Iris pigment epithelial cell (primary cell): Measurements from ENCODE around the gene BCAS3.
"Not testable (repeated sequence)": the region's sequence is repeated elsewhere in the genome, so short reads cannot be mapped to it uniquely, and the experiment has no call there.

Experiments
- DNase-seq: peaks from one replicate; pipeline ENCODE4 v3.0.0-alpha.2; 2011; ENCODE audit warnings: low read depth

Gene BCAS3

GRCh38 chr17:60677308-60678117 lies at the start of gene BCAS3:
Gene BCAS3, plus strand, starts transcription at chr17:60677851.
- peak; percentile 100 for DNase-seq

DNA sequence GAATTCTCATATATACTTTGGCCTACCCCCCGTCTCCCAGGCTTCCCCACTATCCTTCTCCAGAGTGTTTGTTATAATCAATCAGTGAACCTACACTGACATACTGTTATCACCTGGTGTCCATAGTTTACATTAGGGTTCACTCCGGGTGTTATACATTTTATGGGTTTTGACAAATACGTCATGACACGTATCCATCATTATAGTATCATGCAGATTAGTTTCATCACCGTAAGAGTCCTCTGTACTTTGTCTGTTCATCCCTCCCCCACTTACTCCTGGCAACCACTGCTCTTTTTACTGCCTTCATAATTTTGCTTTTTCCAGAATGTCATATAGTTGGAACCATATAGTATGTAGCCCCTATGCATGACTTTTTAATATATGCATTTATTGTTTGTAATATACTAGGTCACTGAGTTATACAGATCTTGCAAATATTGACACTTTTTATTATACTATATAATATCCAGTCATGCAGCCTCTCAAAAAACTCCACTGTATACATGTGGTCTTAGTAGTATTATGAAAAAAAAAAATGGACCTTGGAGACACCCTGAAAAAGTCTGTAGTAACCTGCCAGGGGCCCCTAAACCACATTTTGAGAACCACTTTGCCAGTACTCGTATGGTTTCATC lies 49.3 kb upstream of the BCAS3 start:
- no peak for DNase-seq

- no peak for DNase-seq
These were observed 48.5 kb upstream of the BCAS3 start for GRCh38 chr17:60629120-60629519.

DNA sequence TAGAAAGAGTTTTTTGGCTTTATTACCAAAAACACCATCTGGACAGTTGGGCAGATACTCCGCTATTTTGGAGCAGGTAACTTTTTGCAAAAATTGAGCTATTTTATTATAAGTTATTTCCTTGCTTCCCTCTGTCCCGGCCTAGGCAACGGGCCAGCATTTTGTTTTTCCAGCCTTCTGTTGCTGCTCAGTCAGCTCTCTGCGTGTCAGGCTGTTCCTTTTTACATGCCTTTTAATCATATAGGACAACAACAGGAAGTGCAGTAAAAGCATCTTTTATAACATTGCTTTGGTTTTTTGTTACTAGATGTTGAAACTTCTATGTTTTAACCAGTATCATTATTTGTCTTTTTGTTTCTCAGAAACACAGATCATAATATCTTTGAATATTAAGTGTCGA lies 47.3 kb upstream of the BCAS3 start:
- DNase-seq: peak; percentile 67

DNA sequence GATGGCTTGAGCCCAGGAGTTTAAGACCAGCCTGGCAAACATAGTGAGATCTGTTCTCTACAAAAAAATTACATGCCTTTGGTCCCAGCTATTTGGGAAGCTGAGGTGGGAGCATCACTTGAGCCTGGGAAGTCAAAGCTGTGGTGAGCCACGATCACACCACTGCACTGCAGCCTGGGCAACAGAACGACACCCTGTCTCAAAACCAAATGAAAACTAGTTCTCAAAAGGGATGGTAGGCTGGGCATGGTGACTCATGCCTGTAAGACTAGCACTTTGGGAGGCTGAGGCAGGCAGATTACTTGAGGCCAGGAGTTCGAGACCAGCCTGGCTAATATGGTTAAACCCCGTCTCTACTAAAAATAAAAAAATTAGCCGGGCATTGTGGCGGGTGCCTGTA lies 46.5 kb upstream of the BCAS3 start:
- DNase-seq: peak; percentile 30

- DNase-seq: no peak
These were observed 40.0 kb upstream of the BCAS3 start for GRCh38 chr17:60637683-60638082.

GRCh38 chr17:60639019-60639330 lies 38.7 kb upstream of the BCAS3 start:
- no peak for DNase-seq

DNA sequence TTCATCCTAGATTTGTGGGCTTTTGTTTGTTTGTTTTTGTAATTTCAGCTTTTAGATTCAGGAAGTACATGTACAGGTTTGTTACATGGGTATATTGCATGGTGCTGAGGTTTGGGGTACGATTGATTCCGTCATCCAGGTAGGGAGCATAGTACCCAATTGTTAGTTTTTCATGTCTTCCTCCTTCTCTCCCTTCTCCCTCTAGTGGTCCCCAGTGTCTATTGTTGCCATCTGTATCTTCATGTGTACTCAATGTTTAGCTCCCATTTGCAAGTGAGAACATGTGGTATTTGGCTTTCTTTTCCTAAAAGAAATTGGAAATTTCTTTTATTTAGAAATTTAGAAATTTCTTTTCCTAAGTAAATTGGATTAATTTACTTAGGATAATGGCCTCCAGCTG lies 37.1 kb upstream of the BCAS3 start:
- DNase-seq: peak; percentile 23

DNA sequence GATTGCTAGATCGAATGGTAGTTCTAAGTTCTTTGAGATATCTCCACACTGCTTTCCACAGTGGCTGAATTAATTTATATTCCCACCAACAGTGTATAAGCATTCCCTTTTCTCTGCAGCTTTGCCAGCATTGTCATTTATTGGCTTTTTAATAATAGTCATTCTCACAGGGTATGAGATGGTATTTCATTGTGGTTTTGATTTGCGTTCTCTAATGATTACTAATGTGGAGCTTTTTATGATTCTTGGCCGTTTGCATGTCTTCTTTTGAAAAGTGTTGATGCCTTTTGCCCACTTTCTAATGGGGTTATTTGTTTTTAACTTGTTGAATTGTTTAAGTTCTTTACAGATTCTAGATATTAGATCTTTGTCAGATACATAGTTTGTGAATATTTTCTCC lies 36.5 kb upstream of the BCAS3 start:
- DNase-seq: no peak

DNA sequence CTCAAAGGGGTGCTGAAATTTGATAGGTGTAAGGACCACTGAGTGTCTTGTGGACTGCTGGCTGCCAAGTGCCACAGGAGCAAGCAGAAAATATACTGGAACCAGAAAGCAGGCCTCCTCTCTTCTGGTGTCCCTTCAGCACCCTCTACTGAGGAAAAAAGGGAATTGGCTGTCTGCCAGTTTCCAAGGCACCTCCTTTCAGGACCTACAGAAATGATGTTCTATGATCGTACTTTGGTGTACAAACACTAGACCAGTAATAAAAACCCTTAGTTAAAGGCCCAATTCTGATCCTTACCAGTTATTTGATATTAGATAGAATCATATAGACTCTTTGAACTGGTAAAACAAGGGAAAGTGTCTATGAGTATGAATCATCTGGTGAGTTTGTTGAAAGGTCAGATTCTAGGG lies 35.8 kb upstream of the BCAS3 start:
- DNase-seq: peak; percentile 82

GRCh38 chr17:60645918-60646523 lies 31.6 kb upstream of the BCAS3 start:
- no peak for DNase-seq

GRCh38 chr17:60646701-60647100 lies 30.9 kb upstream of the BCAS3 start:
- DNase-seq: no peak

DNA sequence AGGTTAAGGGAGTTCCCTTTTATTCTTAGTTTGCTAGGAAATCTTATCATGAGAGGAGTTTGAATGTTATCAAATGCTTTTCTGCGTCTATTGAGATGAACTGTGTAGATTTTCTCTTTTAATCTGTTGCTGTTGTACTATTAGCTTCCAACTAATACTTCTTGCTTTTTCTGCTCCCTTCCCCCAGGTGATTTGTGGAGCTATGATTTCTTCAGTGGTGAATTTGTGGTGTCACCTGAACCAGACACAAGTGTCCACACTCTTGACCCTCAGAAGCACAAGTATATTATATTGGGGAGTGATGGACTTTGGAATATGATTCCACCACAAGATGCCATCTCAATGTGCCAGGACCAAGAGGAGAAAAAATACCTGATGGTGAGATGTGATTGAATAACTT lies 29.9 kb upstream of the BCAS3 start:
- no peak for DNase-seq

DNA sequence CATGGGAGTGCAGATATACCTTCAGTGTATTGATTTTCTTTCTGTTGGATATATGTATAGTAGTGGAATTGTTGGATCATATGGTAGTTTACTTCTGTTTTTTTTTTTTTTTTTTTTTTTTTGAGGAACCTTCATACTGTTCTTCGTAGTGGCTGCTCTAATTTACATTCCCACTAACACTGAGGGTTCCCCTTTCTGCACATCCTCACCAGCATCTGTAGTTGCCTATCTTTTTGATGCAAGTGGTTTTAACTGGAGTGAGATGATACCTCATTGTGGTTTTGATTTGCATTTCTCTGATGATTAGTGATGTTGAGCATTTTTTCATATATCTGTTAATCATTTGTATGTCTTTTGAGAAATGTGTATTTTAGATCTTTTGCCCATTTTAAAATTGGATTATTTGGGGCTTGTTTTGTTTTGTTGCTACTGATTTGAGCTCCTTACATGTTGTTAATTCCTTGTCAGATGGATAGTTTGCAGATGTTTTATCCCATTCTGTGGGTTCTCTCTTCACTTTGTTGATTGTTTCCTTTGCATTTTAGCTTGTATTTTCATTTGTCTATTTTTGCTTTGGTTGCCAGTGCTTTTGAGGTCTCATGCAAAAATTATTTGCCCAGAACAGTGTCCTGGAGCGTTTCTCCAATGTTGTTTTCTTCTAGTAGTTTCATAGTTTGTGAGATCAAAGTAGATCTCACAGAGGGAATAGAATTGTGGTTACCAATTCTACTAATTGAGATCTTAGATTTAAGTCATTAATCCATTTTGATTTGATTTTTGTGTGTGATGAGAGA lies 25.0 kb upstream of the BCAS3 start:
- no peak for DNase-seq

DNA sequence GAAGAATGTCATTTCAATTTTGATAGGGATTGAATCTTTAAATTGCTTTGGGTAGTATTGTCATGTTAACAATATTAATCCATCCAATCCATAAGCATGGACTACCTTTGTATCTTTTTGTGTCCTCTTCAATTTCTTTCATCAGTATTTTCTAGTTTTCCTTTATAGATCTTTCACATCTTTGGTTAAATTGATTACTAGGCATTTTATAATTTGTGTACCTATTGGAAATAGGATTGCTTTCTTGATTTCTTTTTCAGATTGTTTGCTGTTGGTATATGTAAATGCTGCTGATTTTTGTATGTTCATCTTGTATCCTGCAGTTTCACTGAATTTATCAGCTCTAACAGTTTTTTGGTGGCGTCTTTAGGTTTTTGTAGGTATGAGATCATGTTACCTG lies 24.1 kb upstream of the BCAS3 start:
- no peak for DNase-seq

DNA sequence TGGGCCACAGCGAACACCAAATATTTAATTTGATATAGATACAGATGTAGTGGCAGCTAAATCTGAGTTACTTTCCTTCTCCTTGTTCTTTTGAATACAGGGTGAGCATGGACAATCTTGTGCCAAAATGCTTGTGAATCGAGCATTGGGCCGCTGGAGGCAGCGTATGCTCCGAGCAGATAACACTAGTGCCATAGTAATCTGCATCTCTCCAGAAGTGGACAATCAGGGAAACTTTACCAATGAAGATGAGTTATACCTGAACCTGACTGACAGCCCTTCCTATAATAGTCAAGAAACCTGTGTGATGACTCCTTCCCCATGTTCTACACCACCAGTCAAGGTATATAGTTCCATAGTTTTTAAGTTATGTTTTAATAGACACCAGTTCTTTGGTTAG lies 21.2 kb upstream of the BCAS3 start:
- no peak for DNase-seq

DNA sequence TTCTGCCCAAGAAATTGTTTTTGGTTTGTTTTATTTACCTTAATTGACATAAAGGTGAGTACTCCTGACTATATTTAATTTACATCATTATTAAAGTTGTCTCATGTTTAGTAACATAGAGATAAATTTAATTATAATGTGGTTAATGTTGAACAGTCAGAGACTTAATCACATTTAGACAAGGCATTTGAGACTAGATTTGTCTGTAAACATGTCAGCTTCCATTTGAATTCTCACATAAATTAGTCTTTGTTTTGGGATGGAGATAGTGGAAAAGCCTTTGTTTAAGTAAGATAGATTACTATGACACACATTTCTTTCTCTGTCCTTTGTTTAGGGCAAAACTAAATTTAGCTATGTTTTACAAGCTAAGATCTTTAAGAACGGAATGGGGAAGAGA lies 18.5 kb upstream of the BCAS3 start:
- DNase-seq: no peak

DNA sequence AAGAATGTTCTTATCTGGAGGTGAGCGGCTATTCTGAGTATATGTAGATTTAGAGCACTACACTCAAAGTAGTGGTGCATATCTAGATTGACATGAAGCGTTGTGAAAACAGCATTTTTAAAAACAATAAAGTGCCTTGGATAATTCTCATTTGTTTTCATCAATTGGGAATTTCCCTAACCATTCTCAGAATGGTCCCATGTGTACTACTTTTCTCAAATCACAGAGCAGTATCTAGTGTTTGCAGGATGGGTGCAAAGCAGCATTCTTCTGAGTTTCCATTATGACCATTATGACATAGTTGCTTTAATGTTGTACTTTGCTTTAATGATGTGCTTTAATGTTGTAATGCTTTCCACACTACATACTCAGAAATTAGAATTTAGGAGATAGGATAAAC lies 16.2 kb upstream of the BCAS3 start:
- DNase-seq: no peak

DNA sequence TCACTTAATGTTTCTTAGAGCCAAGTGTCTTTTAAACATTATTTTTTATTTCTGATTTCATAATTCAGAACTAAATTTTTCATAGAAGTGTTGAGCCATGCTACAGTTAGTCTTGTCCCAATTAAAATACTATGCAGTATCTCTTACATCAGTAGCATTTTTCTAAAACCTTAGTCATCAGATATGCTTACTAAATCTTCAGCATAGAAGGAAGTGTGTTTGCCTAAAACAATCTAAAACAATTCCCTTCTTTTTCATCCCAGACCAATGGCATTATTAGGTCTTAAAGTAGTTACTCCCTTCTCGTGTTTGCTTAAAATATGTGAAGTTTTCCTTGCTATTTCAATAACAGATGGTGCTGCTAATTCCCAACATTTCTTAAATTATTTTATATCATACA lies 13.6 kb upstream of the BCAS3 start:
- peak; percentile 41 for DNase-seq

- no peak for DNase-seq
These were observed 12.0 kb upstream of the BCAS3 start for GRCh38 chr17:60665602-60666001.

DNA sequence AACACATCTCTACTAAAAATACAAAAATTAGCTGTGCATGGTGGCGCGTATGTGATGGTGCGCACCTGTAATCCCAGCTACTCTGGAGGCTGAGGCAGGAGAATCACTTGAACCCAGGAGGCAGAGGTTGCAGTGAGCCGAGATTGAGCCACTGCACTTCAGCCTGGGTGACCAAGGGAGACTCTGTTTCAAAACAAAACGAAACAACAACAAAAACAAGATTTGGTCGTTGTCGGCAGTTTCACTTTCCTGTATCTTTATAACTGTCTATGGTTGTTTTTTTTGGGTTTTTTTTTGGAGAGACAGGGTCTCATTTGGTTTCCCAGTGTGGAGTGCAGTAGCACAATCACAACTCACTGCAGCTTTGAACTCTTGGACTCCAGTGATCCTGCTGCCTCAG lies 8.9 kb upstream of the BCAS3 start:
- not testable (repeated sequence) for DNase-seq

DNA sequence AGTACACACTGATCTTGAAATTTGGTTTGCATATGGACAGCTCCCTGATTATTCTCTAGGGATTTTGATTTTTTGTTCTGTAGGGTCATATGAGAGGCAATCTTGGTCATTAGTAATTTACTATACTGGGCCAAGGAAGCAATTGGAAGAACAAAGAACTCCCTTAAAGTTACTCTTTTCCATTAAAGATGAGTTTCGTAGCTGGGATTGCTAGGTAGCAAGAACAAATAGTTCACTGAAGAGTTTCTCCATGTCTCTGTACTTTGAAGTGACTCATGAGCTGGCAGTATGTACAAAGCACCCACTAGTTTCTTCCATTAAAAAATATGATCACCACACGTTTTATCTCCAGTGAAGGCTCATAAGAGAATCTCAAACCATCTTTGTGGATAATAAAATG lies 6.2 kb upstream of the BCAS3 start:
- DNase-seq: peak; percentile 20

- not testable (repeated sequence) for DNase-seq
These were observed 3.0 kb upstream of the BCAS3 start for GRCh38 chr17:60674637-60675036.
